Esophagus muscularis mucosa (tissue), 3 donors: ENCODE measurements around the gene CTBS.

ENCODE experiments used
- POLR2A ChIP-seq: fragments of 450-650 bp; IDR thresholded peaks from one replicate; pipeline ENCODE4 v1.6.1; 2017; ENCODE audit warnings: antibody characterized with exemption, moderate library complexity, mild to moderate bottlenecking, low read depth
- TF ChIP-seq, protein P1 (sequence below), 3 experiments: fragments of 200-600 bp in 2 of 3; fragments of 450-650 bp in 1 of 3; sonication (generic) in 2 of 3; IDR thresholded peaks; one replicate each; pipeline ENCODE4 v1.5.1; 2017 to 2019; ENCODE audit warnings: antibody characterized with exemption in 3 of 3, mild to moderate bottlenecking in 2 of 3, moderate library complexity in 1 of 3

DNA sequence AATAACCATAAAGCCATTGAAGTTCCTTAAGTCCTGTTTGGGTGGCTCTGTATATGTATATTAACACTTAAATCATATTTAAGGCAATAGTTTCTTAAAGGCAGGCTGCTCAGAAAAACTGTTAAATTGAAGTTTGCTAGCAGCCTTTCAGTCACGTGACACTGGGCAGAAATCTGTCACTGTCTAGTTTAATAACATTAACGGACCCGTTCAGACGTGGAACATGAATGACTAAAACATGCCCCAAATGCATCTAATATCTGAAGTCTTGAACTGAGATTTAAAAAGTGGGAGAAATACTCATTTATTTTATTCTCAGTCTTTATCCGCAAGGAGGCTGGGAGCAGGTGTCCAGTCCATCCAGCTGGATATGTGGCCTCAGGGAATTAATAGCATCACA lies 71.3 kb downstream of the CTBS start:
- no peak for TF ChIP-seq POLR2A
- TF ChIP-seq, protein P1, sequence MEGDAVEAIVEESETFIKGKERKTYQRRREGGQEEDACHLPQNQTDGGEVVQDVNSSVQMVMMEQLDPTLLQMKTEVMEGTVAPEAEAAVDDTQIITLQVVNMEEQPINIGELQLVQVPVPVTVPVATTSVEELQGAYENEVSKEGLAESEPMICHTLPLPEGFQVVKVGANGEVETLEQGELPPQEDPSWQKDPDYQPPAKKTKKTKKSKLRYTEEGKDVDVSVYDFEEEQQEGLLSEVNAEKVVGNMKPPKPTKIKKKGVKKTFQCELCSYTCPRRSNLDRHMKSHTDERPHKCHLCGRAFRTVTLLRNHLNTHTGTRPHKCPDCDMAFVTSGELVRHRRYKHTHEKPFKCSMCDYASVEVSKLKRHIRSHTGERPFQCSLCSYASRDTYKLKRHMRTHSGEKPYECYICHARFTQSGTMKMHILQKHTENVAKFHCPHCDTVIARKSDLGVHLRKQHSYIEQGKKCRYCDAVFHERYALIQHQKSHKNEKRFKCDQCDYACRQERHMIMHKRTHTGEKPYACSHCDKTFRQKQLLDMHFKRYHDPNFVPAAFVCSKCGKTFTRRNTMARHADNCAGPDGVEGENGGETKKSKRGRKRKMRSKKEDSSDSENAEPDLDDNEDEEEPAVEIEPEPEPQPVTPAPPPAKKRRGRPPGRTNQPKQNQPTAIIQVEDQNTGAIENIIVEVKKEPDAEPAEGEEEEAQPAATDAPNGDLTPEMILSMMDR (IDR thresholded peaks at IDR 0.05), result no peak
